DOHH2 (cell line): Measurements from ENCODE around the gene PARD6A.

ENCODE experiments used
- H3F3A ChIP-seq: fragments of 200-600 bp; sonication (generic), shearing (Covaris generic); 2 replicates; pipeline ENCODE4 v1.6.0; 2016; ENCODE audit warnings: antibody characterized with exemption, mild to moderate bottlenecking; ENCODE audit not compliant: control insufficient read depth, insufficient read depth
- H3K27ac ChIP-seq: fragments of 200-600 bp; sonication (generic); 2 replicates; pipeline ENCODE4 v1.5.1; 2014; ENCODE audit warnings: low read depth, mild to moderate bottlenecking, low read length, moderate library complexity
- H3K27me3 ChIP-seq: fragments of 200-600 bp; sonication (generic); 2 replicates; pipeline ENCODE4 v1.6.1; 2014; ENCODE audit warnings: mild to moderate bottlenecking, low read length, mixed read lengths; ENCODE audit not compliant: control insufficient read depth
- H3K36me3 ChIP-seq: fragments of 200-600 bp; sonication (generic); 2 replicates; pipeline ENCODE4 v1.6.1; 2014; ENCODE audit warnings: mild to moderate bottlenecking, low read length, moderate library complexity, mixed read lengths; ENCODE audit not compliant: control insufficient read depth
- H3K4me1 ChIP-seq: fragments of 200-600 bp; sonication (generic); 2 replicates; pipeline ENCODE4 v1.6.1; 2014; ENCODE audit warnings: mild to moderate bottlenecking, low read length, mixed read lengths; ENCODE audit not compliant: control insufficient read depth
- H3K4me2 ChIP-seq: fragments of 200-600 bp; sonication (generic); 2 replicates; pipeline ENCODE4 v1.6.0; 2014; ENCODE audit warnings: mild to moderate bottlenecking, low read length, moderate library complexity
- H3K4me3 ChIP-seq: fragments of 200-600 bp; sonication (generic); 2 replicates; pipeline ENCODE4 v1.5.1; 2014; ENCODE audit warnings: mild to moderate bottlenecking, low read length, mixed read lengths
- H3K79me2 ChIP-seq: fragments of 200-600 bp; sonication (generic); 2 replicates; pipeline ENCODE4 v1.6.1; 2014; ENCODE audit warnings: mild to moderate bottlenecking, low read length, mixed read lengths; ENCODE audit not compliant: control insufficient read depth
- H3K9me2 ChIP-seq: fragments of 200-600 bp; sonication (generic); replicated peaks from 2 replicates; pipeline ENCODE4 v1.6.1; 2014; ENCODE audit warnings: mild to moderate bottlenecking, low read length, mixed read lengths; ENCODE audit not compliant: control insufficient read depth
- H3K9me3 ChIP-seq: fragments of 200-600 bp; sonication (generic); 2 replicates; pipeline ENCODE4 v1.6.1; 2014; ENCODE audit warnings: antibody characterized with exemption, low read length, mixed read lengths; ENCODE audit not compliant: control insufficient read depth, insufficient read depth
- H4K20me1 ChIP-seq: fragments of 200-600 bp; sonication (generic); 2 replicates; pipeline ENCODE4 v1.6.0; 2014; ENCODE audit warnings: low read depth, mild to moderate bottlenecking, antibody characterized with exemption, low read length, moderate library complexity; ENCODE audit not compliant: control insufficient read depth, insufficient read depth
- EZH2phosphoT487 ChIP-seq: fragments of 200-600 bp; sonication (generic); IDR thresholded peaks from 2 replicates; pipeline ENCODE4 v1.6.1; 2017; ENCODE audit warnings: borderline replicate concordance, mild to moderate bottlenecking, antibody characterized with exemption, low read length, moderate library complexity, mixed read lengths
- TF ChIP-seq, protein P1 (sequence below): fragments of 200-600 bp; sonication (generic); IDR thresholded peaks from one replicate; pipeline ENCODE4 v1.5.1; 2014; ENCODE audit warnings: antibody characterized with exemption, mild to moderate bottlenecking, low read depth, low read length; ENCODE audit not compliant: poor library complexity, severe bottlenecking

Gene PARD6A

DNA sequence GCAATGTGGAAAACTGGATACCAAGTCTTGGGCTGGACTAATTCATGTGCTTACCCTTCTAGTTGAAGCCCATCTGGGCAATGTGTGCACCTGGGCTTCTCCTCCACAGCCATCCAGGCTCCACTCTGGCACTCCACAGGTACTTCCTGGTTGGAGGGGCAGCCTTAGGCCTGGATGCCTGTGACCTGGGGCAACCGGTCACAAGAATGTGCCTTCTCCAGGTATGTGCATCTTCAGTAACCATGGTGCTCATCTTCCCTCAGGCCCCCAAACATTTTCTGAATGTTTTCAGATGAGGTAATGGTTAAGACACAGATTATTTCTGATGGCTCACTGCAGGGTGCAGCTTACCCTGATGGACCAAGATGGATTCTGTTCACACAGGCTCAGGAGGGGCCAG, 17.0 kb downstream of the PARD6A start:
- Histone ChIP-seq H3K4me1 (peaks cover 6% of the 10 kb centered on the region), H3K36me3 (no peaks in the 10 kb centered on the region), H3K9me2 (no peaks in the 10 kb centered on the region), H4K20me1 (no peaks in the 10 kb centered on the region), H3K27me3 (no peaks in the 10 kb centered on the region), H3K4me2 (no peak overlapping the region), H3K9me3 (no peaks in the 10 kb centered on the region), H3K79me2 (no peaks in the 10 kb centered on the region), H3K27ac (no peak overlapping the region), H3K4me3 (no peak overlapping the region), H3F3A (no peaks in the 10 kb centered on the region)
- no peak for TF ChIP-seq EZH2phosphoT487
- TF ChIP-seq, protein P1, sequence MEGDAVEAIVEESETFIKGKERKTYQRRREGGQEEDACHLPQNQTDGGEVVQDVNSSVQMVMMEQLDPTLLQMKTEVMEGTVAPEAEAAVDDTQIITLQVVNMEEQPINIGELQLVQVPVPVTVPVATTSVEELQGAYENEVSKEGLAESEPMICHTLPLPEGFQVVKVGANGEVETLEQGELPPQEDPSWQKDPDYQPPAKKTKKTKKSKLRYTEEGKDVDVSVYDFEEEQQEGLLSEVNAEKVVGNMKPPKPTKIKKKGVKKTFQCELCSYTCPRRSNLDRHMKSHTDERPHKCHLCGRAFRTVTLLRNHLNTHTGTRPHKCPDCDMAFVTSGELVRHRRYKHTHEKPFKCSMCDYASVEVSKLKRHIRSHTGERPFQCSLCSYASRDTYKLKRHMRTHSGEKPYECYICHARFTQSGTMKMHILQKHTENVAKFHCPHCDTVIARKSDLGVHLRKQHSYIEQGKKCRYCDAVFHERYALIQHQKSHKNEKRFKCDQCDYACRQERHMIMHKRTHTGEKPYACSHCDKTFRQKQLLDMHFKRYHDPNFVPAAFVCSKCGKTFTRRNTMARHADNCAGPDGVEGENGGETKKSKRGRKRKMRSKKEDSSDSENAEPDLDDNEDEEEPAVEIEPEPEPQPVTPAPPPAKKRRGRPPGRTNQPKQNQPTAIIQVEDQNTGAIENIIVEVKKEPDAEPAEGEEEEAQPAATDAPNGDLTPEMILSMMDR, result no peak

DNA sequence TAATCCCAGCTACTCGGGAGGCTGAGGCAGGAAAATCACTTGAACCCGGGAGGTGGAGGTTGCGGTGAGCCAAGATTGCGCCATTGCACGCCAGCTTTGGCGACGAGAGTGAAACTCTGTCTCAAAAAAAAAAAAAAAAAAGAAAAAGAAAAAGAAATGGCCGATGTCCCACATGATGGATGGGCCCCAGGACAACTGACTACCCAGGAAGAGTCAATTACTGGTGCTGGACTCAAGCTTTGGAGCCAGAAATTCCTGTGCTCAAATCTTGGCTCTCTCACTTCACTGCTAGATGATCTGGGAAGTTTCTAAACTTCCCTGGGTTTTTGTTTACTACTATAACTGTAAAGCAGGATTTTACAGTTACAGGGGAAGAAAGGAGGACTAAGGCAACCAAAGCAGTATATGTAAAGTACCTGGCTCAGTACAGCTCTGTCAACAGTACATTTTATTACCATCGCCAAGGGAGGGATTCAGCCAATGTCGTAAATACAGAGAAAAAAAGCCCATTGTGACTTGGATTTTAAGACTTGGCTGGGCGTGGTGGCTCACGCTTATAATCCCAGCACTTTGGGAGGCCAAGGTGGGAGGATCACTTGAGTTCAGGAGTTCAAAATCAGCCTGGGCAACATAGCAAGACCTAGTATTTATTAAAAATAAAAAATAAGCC, 17.7 kb downstream of the PARD6A start:
- Histone ChIP-seq H3K27ac (no peak overlapping the region), H3K27me3 (no peaks in the 10 kb centered on the region), H3K79me2 (no peaks in the 10 kb centered on the region), H3F3A (no peaks in the 10 kb centered on the region), H3K9me3 (no peaks in the 10 kb centered on the region), H3K36me3 (peaks cover 1% of the 10 kb centered on the region), H4K20me1 (no peaks in the 10 kb centered on the region), H3K4me2 (no peak overlapping the region), H3K4me1 (peaks cover 3% of the 10 kb centered on the region; the same call in 1 of the 2 replicates), H3K4me3 (no peak overlapping the region), H3K9me2 (no peaks in the 10 kb centered on the region)
- TF ChIP-seq, protein P1, result no peak
- no peak for TF ChIP-seq EZH2phosphoT487

DNA sequence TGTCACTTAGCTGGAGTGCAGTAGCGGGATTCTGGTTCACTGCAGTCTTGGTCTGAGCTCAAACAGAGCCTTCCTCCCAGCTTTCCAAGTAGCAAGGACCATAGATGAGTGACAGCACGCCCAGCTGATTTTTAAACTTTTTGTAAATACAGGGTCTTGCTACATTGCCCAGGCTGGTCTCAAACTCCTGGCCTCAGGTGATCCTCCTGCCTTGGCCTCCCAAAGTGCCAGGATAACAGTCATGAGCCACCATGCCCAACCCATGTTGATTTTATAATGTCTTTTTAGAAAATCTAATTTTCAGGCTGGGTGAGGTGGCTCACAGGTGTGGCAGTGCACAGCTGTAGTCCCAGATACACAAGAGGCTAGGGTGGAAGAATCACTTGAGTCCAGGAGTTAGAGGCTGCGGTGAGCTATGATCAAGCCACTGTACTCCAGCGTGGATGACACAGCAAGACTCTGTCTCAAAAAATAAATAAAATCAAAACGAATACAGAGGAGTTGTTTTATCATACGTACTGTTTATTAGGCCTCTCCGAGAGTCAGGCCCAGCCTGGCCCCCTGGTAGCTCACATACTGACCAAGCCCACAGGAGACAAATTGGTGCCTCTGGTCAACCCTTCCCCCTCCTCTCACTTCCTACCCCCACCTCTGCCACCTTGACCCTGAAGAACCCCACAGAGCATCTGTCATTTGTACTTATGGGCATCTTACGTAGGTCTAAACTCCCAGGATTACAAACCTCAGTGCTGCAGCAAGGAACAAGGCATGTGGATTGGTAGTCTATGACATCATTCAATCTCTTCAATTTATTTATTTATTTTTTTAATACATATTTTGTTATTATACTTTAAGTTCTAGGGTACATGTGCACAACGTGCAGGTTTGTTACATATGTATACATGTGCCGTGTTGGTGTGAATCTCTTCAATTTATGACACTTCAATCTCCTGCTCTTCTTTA, 19.5 kb downstream of the PARD6A start:
- H3K9me2 ChIP-seq, result no peaks in the 10 kb centered on the region
- no peaks in the 10 kb centered on the region for H3K27me3 ChIP-seq
- H3F3A ChIP-seq, result no peaks in the 10 kb centered on the region
- no peak overlapping the region for H3K4me3 ChIP-seq
- H3K4me2 ChIP-seq, result no peak overlapping the region
- H3K27ac ChIP-seq, result no peak overlapping the region
- no peaks in the 10 kb centered on the region for H3K4me1 ChIP-seq
- TF ChIP-seq EZH2phosphoT487, result no peak
- TF ChIP-seq, protein P1, result no peak
- H3K36me3 ChIP-seq, result peaks cover 8% of the 10 kb centered on the region
- no peaks in the 10 kb centered on the region for H3K9me3 ChIP-seq
- H3K79me2 ChIP-seq, result no peaks in the 10 kb centered on the region
- H4K20me1 ChIP-seq, result no peaks in the 10 kb centered on the region
